HFF-Myc (cell line): ENCODE measurements around the gene VIM.
A peak's percentile ranks its signal among the peaks of the same experiment; 100 is the strongest.

Experiments
- DNase-seq: peaks from one replicate; pipeline ENCODE4 v3.0.0-alpha.2; 2011; ENCODE audit warnings: low read depth; ENCODE audit errors: extremely low read depth
- H3K4me3 ChIP-seq: replicated peaks from 2 replicates; pipeline ENCODE4 v1.5.1; 2011; ENCODE audit warnings: low read depth, mild to moderate bottlenecking, control low read depth, low read length
- CTCF ChIP-seq: IDR thresholded peaks from 2 replicates; pipeline ENCODE4 v1.5.1; 2012; ENCODE audit warnings: mild to moderate bottlenecking, low read depth, low read length, control low read depth; ENCODE audit errors: missing control alignments

The VIM gene

GRCh38 chr10:17200001-17200911 lies 27.8 kb upstream of the VIM start:
- no peak for TF ChIP-seq CTCF
- no peak for DNase-seq
- peak overlapping the region; percentile 53 for H3K4me3 ChIP-seq

GRCh38 chr10:17200912-17201793 lies 26.9 kb upstream of the VIM start, which contains the start of gene TRDMT1:
Gene TRDMT1, minus strand, starts transcription at chr10:17201672. Its CDS starts 38 bp downstream, at chr10:17201634.
- H3K4me3 ChIP-seq, result peak within 1 kb of the TSS; percentile 53
- no peak for TF ChIP-seq CTCF
- no peak for DNase-seq

GRCh38 chr10:17201794-17202116 lies 26.3 kb upstream of the VIM start:
- peak overlapping the region; percentile 53 for H3K4me3 ChIP-seq
- DNase-seq, result no peak
- TF ChIP-seq CTCF, result no peak

- no peak for TF ChIP-seq CTCF
- H3K4me3 ChIP-seq, result no peak overlapping the region
- no peak for DNase-seq
Observed at GRCh38 chr10:17202506-17202905, 25.5 kb upstream of the VIM start.

GRCh38 chr10:17202999-17203398 lies 25.0 kb upstream of the VIM start:
- H3K4me3 ChIP-seq, result no peak overlapping the region
- no peak for DNase-seq
- no peak for TF ChIP-seq CTCF

- no peak overlapping the region for H3K4me3 ChIP-seq
- no peak for TF ChIP-seq CTCF
- no peak for DNase-seq
Observed at GRCh38 chr10:17203416-17203815, 24.6 kb upstream of the VIM start.
